Measurements from ENCODE around the gene C9orf153.

GRCh38 chr9:86200599-86201162 lies 58.8 kb downstream of the C9orf153 start:
- TF ChIP-seq CTCF (IDR thresholded peaks at IDR 0.05) (no peak), POLR2A (IDR thresholded peaks at IDR 0.05) (no peak)

Measured in testis (tissue), 2 donors.